Activated naive CD8-positive, alpha-beta T cell treated with anti-CD3 and anti-CD28 coated beads, Interleukin-2, amount 50 U/mL, for 24 hours (primary cell): ENCODE measurements around the gene MRPL12.

Experiments
- ATAC-seq: fragments of 150-1000 bp; cut with Tn5 transposase; one replicate; pipeline ENCODE4 v1.10.0; 2021
- DNase-seq: peaks from one replicate; pipeline ENCODE4 v3.0.0; 2021
- H3K27ac Mint-ChIP-seq: one replicate; pipeline ENCODE4 v1.8.0; 2021; ENCODE audit warnings: mild to moderate bottlenecking, mixed read lengths
- H3K27me3 Mint-ChIP-seq: one replicate; pipeline ENCODE4 v1.8.0; 2021; ENCODE audit warnings: mixed read lengths
- H3K36me3 Mint-ChIP-seq: one replicate; pipeline ENCODE4 v1.8.0; 2021; ENCODE audit warnings: low read depth, mixed read lengths
- H3K4me1 Mint-ChIP-seq: one replicate; pipeline ENCODE4 v1.8.0; 2021; ENCODE audit warnings: mixed read lengths
- H3K4me3 Mint-ChIP-seq: one replicate; pipeline ENCODE4 v1.8.0; 2021; ENCODE audit warnings: mild to moderate bottlenecking, moderate library complexity, mixed read lengths
- H3K9me3 Mint-ChIP-seq: one replicate; pipeline ENCODE4 v1.8.0; 2021; ENCODE audit warnings: mixed read lengths

Gene MRPL12

DNA sequence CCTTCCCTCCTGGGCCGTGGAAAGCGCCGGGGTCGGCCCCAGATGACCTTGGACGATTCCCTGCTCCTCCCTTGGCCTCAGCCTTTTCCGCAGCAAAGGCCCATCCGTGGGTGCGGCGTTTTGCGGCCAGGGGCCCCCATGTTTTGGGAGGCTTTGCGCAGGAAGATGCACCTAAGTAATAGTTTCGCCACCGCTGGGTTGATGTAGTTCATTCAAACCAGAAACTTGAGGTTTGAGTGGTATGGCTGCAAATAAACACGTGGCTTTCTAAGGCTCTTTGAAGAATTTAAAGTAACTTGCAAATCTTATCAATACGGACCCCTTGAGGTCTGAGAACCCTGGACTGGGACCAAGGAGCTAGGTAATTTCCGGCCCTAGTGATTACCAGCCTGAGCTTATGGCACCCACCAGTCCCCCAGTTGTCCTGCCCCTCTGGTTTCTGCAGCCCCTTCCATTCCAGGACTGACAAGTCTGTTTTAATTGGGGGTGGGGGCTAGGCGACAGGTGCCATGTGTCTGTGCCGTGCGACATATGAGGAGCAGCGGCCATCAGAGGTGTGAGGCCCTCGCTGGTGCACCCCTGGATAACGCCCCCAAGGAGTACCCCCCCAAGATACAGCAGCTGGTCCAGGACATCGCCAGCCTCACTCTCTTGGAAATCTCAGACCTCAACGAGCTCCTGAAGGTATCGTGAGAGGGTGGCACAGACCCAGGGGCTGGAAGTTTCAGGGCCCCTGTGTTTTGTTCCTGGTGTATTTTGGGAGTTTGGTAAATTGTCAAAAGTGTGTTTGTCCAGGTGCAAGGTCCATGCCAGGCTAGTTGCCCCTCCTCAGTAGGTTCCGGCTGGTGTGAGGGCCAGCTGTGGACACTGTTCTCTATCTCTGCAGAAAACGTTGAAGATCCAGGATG lies 834 bp downstream of the MRPL12 start:
- H3K27ac Mint-ChIP-seq, result peak overlapping the region; percentile 77
- peaks cover 30% of the 10 kb centered on the region for H3K4me1 Mint-ChIP-seq
- DNase-seq, result no peak
- H3K9me3 Mint-ChIP-seq, result no peaks in the 10 kb centered on the region
- no peaks in the 10 kb centered on the region for H3K27me3 Mint-ChIP-seq
- peaks cover 42% of the 10 kb centered on the region for H3K36me3 Mint-ChIP-seq
- ATAC-seq, result no peak
- peak overlapping the region; percentile 90 for H3K4me3 Mint-ChIP-seq

DNA sequence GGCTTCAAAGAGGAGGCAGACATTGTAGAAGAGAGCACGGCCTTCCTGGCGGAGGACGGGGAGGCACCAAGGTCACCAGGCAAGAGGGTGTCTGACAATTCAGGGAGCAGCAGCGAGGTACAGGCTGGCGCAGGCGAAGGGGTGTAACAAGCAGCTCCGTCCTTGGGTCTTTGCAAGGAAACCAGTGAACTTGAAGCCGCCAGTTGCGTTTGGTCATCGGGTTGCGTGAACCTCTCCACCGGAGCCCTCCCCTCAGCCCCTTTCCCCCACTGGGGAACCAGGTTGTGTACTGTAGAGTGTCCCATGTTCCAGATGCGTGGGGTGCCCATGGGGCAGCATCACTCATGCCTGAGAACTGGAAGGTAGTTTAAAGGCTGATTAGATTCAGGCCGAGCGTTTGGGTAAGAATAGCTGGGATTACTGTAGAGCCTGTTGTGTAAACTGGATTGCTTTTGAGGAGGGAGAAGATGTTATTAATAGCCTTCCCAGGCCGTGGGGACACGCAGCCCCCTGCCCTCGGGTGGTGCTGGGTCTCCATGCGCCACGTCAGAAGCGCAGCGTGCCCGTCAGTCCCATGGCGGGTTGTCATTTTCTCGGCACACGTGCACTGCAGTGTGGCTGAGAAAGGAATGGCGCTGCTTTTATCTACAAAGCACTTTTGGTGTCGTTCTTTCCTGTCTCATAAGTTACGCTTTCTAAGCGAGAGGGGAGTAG lies 2.5 kb downstream of the MRPL12 start:
- Mint-ChIP-seq H3K27me3 (no peaks in the 10 kb centered on the region), H3K27ac (peak overlapping the region; percentile 60), H3K4me3 (peak overlapping the region; percentile 49), H3K4me1 (peaks cover 36% of the 10 kb centered on the region), H3K36me3 (peaks cover 40% of the 10 kb centered on the region), H3K9me3 (no peaks in the 10 kb centered on the region)
- ATAC-seq (no peak), DNase-seq (no peak)

DNA sequence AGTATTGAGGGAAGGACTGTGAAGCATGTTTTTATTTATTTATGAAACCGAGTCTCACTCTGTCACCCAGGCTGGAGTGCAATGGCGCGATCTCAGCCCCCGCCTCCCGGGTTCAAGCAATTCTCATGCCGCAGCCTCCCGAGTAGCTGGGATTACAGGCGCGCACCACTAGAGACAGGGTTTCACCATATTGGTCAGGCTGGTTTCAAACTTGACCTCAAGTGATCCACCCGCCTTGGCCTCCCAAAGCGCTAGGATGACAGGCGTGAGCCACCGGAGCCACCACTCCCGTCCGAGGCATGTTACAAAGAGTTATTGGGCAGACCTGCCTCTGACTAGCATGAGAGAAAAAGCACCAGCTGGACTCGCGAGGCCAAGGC lies 3.1 kb downstream of the MRPL12 start:
- DNase-seq (no peak), ATAC-seq (no peak)
- Mint-ChIP-seq H3K36me3 (peaks cover 37% of the 10 kb centered on the region), H3K4me3 (no peak overlapping the region), H3K4me1 (peaks cover 36% of the 10 kb centered on the region), H3K27ac (peak overlapping the region; percentile 14), H3K27me3 (no peaks in the 10 kb centered on the region), H3K9me3 (no peaks in the 10 kb centered on the region)

DNA sequence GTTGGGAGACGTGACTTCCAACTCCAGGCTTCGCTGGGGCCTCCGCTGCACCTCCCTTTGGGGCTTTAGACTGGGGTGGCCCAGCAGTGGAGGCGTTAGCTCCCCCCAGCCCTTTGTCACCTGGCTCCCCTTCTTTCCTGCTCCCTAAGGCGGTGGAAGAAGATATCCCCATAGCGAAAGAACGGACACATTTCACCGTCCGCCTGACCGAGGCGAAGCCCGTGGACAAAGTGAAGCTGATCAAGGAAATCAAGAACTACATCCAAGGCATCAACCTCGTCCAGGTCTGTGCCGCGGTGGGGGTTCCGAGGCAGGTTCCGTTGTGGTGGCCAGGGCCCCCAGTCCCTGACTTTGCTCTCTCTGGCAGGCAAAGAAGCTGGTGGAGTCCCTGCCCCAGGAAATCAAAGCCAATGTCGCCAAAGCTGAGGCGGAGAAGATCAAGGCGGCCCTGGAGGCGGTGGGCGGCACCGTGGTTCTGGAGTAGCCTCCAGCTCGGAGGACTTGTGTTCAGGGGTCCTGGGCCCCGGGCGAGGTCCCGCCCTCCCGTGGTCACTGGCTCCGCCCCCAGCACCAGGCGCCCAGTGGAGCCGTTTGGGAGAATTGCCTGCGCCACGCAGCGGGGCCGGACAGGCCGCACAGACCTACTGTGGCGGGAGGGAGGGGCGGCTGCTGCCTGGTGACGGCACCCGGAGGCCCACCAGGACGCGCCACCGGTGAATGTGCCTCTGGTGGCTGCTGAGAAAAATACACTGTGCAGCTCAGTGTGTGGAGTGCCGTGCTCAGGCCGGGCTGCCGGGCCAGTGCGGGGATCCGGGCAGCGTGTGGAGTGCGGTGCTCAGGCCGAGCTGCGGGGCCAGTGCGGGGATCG lies 3.8 kb downstream of the MRPL12 start:
- H3K27me3 Mint-ChIP-seq, result no peaks in the 10 kb centered on the region
- no peak for ATAC-seq
- no peaks in the 10 kb centered on the region for H3K9me3 Mint-ChIP-seq
- DNase-seq, result no peak
- no peak overlapping the region for H3K27ac Mint-ChIP-seq
- no peak overlapping the region for H3K4me3 Mint-ChIP-seq
- peaks cover 35% of the 10 kb centered on the region for H3K4me1 Mint-ChIP-seq
- H3K36me3 Mint-ChIP-seq, result peaks cover 32% of the 10 kb centered on the region

DNA sequence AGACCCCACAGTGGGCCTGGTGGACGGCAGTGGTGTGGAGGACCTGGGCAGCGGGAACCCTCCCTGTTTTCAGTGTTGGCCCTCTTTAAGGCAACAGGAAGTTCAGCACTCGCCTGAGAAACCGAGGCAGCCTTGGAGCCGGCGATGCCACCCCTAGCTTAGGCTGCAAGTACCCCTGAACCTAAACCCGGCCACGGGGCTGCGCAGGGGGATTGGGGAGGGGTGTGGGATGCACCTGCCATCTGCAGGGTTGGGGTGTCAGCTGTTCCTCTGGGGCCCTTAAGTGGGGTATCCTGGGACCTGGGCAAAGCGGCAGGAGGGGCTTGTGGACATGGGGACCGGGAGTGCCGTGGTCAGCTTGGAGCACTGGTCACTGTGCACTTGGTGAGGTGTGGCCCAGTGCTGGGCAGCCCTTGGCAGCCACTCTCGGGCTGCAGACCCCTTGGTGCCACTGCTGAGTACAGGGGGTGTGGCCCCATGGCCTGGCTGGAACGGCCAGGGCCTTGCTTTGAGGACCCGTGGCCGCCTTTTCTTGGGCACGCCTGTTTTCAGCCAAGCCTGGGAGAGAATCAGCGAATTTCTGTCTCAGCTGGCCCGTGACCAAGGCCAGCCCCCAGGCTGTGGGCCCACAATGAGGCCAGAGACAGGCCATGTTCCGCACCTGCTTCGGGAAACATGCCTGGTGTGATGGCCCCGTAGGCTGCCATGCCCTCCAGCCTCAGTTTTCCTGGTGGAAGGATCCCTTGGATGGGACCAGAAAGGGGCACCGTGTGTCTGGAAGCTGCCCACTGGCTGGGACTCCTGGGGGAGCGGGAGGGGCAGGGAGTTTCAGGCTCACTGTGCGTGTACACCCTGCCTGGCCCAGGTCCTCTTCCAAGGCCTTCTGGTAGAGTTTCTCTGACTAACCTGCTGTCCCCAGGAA lies 4.8 kb downstream of the MRPL12 start:
- no peak for ATAC-seq
- peaks cover 26% of the 10 kb centered on the region for H3K36me3 Mint-ChIP-seq

DNA sequence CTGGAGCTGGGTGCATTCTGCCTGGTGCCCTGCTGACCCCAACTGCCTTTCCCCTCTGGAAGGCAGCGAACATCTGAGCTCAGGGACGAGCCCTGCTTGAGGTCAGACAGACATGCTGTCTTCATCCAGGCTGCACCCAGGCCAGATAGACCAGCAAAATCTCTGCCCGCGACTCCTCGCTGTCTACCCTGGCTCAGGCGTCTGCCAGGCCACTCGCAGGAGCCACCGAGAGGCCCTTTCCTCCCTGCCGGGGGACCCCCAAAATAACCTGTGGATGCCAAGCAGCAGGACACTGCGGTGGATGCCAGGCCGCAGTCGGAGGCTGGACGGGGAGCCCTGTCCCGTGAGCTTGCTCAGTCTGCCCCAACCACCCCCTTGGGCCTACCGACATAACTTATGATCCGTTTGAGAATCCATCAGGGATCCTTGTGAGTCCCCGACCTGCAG lies 5.6 kb downstream of the MRPL12 start:
- H3K27ac Mint-ChIP-seq, result no peak overlapping the region
- H3K27me3 Mint-ChIP-seq, result no peaks in the 10 kb centered on the region
- no peak overlapping the region for H3K4me3 Mint-ChIP-seq
- DNase-seq, result no peak
- peaks cover 41% of the 10 kb centered on the region for H3K4me1 Mint-ChIP-seq
- ATAC-seq, result no peak
- no peaks in the 10 kb centered on the region for H3K9me3 Mint-ChIP-seq
- H3K36me3 Mint-ChIP-seq, result peaks cover 26% of the 10 kb centered on the region

More for the DNA sequence above, 4.8 kb downstream of the MRPL12 start:
- no peak overlapping the region for H3K27ac Mint-ChIP-seq
- peaks cover 37% of the 10 kb centered on the region for H3K4me1 Mint-ChIP-seq
- no peaks in the 10 kb centered on the region for H3K27me3 Mint-ChIP-seq
- no peak overlapping the region for H3K4me3 Mint-ChIP-seq
- H3K9me3 Mint-ChIP-seq, result no peaks in the 10 kb centered on the region
- DNase-seq, result no peak

DNA sequence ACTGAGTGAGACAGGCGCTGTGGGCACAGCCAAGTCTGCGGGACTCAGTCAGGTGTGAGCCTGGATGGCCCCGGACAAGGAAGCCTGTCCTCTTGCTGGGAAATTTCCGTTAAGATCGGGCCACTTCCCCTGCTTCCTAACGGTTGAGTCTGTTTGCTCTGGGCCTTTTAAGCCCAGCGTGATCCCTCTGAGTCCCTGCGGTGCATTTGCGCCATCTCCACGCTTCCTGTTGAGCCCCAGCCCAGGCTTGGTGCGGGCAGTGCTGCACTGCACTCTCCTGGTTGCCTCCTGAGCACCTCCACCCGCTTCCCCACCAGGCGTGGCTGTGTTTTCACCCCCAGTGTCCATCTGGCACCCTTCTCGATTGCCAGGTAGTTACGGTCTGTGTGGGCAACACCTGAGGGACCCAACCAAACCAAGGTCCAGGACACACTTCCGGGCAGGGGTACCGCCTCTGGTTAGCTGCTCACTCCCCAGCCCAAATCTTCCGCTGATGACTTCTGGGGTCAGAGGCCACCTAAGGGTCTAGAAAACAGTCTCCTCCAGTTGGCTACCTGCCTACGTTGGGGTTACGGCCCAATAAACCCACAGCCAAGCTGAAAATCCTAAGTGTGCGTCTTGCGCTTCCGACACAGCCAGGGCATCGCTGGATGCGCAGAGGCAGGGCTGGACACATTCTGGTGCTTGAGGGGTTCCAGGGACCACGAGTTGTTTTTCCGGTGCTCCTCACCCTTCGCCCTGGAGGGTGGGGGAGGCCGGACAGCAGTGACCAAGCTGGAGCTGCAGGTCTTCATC lies 7.5 kb downstream of the MRPL12 start:
- H3K36me3 Mint-ChIP-seq, result peaks cover 14% of the 10 kb centered on the region
- peak overlapping the region; percentile 74 for H3K4me3 Mint-ChIP-seq
- no peaks in the 10 kb centered on the region for H3K27me3 Mint-ChIP-seq
- DNase-seq (no peak), ATAC-seq (no peak)
- H3K27ac Mint-ChIP-seq, result peak overlapping the region; percentile 84
- peaks cover 31% of the 10 kb centered on the region for H3K4me1 Mint-ChIP-seq
- no peaks in the 10 kb centered on the region for H3K9me3 Mint-ChIP-seq

DNA sequence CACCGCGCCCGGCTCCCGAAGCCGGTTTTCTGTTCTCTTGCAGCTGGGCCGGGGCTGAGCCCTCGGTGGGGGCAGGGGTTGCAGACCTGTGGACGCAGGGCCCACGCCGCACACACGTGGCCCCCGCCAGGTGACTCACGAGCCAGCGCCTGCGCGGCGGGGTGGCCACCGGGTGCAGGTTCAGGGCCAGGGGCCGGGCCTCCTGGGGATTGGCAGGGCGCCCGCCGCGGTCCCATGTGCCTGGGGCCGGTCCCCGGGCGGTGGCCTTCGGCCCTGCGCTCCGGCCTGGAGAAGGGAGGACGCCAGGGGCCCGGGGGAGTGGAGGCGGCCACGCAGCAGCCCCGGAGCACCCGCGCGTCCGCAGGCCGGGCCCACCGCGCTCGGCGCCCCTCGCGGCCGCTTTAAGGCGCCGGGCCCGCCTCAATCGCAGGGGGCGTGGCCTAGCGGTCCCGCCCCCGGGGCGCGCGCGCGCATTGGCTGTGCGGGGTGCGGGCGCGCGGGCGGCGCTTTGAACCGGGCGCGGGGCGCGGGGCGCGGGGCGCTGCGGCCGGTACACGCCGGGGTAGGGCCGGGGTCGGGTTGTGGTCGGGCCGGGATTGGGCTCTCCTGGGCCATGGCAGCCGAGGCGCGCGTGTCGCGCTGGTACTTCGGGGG lies 8.8 kb downstream of the MRPL12 start, which contains the start of gene SLC25A10:
TSS of gene SLC25A10 (plus strand) at position 471 of the 654 bp plus-strand sequence. CDS start at position 614, 143 bp downstream.
- Mint-ChIP-seq H3K4me3 (peak within 1 kb of the TSS; percentile 81), H3K27ac (peak within 1 kb of the TSS; percentile 84), H3K4me1 (peaks cover 26% of the 10 kb centered on the region), H3K27me3 (no peaks in the 10 kb centered on the region), H3K9me3 (no peaks in the 10 kb centered on the region), H3K36me3 (peaks cover 3% of the 10 kb centered on the region)
- DNase-seq (peak; percentile 85), ATAC-seq (peak; percentile 82)

DNA sequence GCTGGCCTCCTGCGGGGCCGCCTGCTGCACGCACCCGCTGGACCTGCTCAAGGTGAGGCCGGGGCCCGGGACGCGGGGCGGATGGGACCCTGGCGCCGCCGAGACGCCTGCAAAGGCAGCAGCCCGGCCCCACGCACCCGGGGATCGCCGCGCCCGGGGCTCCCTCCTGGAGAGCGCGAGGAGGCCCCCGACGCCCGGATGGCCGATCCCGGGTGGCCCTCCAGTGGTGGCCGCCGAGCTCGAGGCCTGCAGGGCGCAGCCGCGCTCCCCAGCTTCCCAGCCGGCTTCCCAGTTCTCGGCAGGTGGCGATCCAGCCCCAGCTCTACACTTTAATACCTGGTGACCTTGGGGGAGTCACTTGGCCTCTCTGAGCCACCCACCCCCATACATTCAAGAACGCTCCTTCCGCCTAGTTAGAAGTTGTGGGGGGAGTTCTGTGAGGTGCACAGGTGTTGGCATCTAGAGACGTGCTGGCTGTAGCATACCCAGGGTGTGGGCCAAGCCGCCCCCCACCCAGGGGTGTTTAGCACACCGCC lies 9.4 kb downstream of the MRPL12 start:
- peak overlapping the region; percentile 77 for H3K27ac Mint-ChIP-seq
- no peaks in the 10 kb centered on the region for H3K9me3 Mint-ChIP-seq
- peak overlapping the region; percentile 81 for H3K4me3 Mint-ChIP-seq
- H3K36me3 Mint-ChIP-seq, result peaks cover 2% of the 10 kb centered on the region
- no peaks in the 10 kb centered on the region for H3K27me3 Mint-ChIP-seq
- peak; percentile 11 for ATAC-seq
- no peak for DNase-seq
- H3K4me1 Mint-ChIP-seq, result peaks cover 26% of the 10 kb centered on the region

DNA sequence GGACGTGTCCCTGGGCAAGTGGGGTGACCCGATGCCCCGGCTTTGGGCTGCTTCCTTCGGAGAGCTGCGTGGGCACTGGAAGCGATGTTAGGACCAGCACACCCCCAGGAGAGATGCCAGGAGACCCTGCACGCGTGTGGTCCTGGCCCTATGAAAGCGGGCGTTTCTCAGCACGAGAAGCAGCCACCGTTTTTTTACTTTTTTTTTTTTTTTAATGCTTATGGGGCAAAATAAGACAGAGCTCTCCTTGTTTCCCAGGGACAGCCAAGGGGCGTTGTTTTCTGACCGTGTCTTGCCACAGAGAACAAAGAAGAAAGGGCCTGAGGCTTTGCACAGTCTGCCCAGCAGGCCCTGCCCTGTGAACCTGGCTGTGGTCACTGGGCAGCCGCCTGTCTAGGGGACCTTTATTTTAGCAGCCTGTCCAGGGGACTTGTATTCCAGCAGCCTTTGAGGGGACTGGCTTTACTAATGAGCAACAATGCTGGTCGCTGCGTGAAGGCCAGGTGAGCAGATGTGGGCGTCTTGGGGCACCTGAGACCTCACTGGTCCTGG lies 9.9 kb downstream of the MRPL12 start:
- DNase-seq (no peak), ATAC-seq (no peak)
- Mint-ChIP-seq H3K4me1 (peaks cover 26% of the 10 kb centered on the region), H3K9me3 (no peaks in the 10 kb centered on the region), H3K27me3 (no peaks in the 10 kb centered on the region), H3K36me3 (peaks cover 2% of the 10 kb centered on the region), H3K27ac (peak overlapping the region; percentile 77), H3K4me3 (peak overlapping the region; percentile 81)

DNA sequence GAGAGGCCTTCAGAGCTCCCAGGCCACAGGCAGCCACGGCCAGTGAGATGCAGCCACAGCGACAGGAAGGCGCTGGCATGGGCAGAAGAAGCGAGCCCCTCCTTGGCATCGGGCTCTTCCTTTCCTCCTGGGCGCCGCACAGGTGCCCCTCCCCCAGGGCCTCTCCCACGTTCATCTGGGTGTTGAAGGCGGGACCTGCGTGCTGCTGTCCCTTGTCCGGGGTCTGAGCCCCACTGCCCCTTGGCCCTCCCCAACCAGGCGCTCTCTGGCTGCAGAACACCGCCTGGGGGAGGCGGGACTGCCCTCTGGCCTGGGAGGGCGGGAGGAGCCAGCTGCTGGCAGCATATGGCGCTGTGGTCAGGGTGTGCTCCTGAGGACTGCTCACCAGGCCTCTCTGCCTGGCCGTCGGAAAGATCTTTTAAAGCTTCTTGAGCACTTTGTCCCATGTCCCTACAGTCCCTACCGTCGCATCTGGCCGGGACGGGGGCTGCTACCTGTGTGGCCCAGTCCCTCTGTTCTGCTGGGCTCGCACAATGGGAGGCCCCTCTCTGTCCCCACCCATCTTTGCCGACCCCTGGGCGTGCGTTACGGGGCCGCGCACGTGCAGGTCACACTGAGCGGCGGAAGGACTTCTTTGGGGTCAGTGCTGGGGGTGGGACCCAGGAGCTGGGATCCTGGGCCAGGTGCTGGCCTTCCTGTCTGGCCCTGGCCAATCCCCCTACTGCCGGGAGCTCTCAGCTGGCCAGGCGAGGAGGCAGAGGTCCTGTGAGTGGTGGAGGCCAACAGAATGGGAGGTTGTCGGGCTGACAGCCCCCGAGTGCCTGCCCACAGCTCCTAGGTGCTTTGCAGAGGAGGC lies 10.6 kb downstream of the MRPL12 start:
- Mint-ChIP-seq H3K4me3 (peak overlapping the region; percentile 81), H3K27ac (no peak overlapping the region), H3K4me1 (peaks cover 26% of the 10 kb centered on the region), H3K36me3 (peaks cover 2% of the 10 kb centered on the region), H3K27me3 (no peaks in the 10 kb centered on the region), H3K9me3 (no peaks in the 10 kb centered on the region)
- no peak for ATAC-seq
- no peak for DNase-seq
